Fibroblast of the aortic adventitia (primary cell): ENCODE measurements around the gene TLCD3A. TPM values are rescaled to one million over a fixed set of nuclear protein-coding genes. Genes with fewer than 3 reads are reported as not detected.

Source experiments
- DNase-seq: peaks from one replicate; pipeline ENCODE4 v3.0.0-alpha.2; 2010; ENCODE audit warnings: low read depth
- H3K4me3 ChIP-seq: 2 replicates; pipeline ENCODE4 v1.5.1; 2011; ENCODE audit warnings: low read depth, mild to moderate bottlenecking, control low read depth, low read length, moderate library complexity
- CTCF ChIP-seq: IDR thresholded peaks from 2 replicates; pipeline ENCODE4 v1.5.1; 2011; ENCODE audit warnings: mild to moderate bottlenecking, low read length, control low read depth, inconsistent platforms; ENCODE audit not compliant: insufficient read depth
- total RNA-seq: library from RNA; depleted of rRNA; stranded (reverse); fragments of >200 nt; gene quantifications from 2 replicates; pipeline ENCODE4 v1.2.3, GENCODE V29; 2012; ENCODE audit warnings: low replicate concordance

The TLCD3A gene
- total RNA-seq, 1 donor = 27.5 TPM

GRCh38 chr17:759964-760363 is 27.6 kb downstream of the TLCD3A start:
- H3K4me3 ChIP-seq = no peak overlapping the region
- TF ChIP-seq CTCF = no peak
- no peak for DNase-seq

- DNase-seq = no peak
- H3K4me3 ChIP-seq = no peak overlapping the region
- no peak for TF ChIP-seq CTCF
These were observed 28.0 kb downstream of the TLCD3A start for GRCh38 chr17:760371-760770.

- TF ChIP-seq CTCF = no peak
- DNase-seq = no peak
- no peak overlapping the region for H3K4me3 ChIP-seq
These were observed 34.7 kb downstream of the TLCD3A start for GRCh38 chr17:767076-767475.

- H3K4me3 ChIP-seq = no peak overlapping the region
- TF ChIP-seq CTCF = no peak
- no peak for DNase-seq
These were observed 40.6 kb downstream of the TLCD3A start for GRCh38 chr17:773016-773415.

GRCh38 chr17:773467-774312 is 41.3 kb downstream of the TLCD3A start:
- TF ChIP-seq CTCF = no peak
- no peak overlapping the region for H3K4me3 ChIP-seq
- no peak for DNase-seq

- H3K4me3 ChIP-seq = no peak overlapping the region
- no peak for DNase-seq
- TF ChIP-seq CTCF = no peak
These were observed 41.9 kb downstream of the TLCD3A start for GRCh38 chr17:774313-774584.

- no peak overlapping the region for H3K4me3 ChIP-seq
- DNase-seq = no peak
- TF ChIP-seq CTCF = no peak
These were observed 45.7 kb downstream of the TLCD3A start for GRCh38 chr17:778096-778495.
